Embryonic facial prominence (tissue), 1 donor: Measurements from ENCODE around the gene HCFC1.
A peak's percentile ranks its signal among the peaks of the same experiment; 100 is the strongest.

Experiments used
- DNase-seq: peaks from one replicate; pipeline ENCODE4 v3.0.0-alpha.2; 2016; ENCODE audit errors: extremely low spot score

Gene HCFC1

GRCh38 chrX:153971450-153972367 lies at the start of gene HCFC1:
Gene HCFC1, minus strand, starts transcription at chrX:153971818. Its CDS starts 978 bp downstream, at chrX:153970840.
- peak; percentile 88 for DNase-seq

GRCh38 chrX:154021131-154021611 lies 49.6 kb upstream of the HCFC1 start:
- DNase-seq = no peak

- DNase-seq = no peak
Observed at GRCh38 chrX:154020536-154021115, 49.0 kb upstream of the HCFC1 start.

- no peak for DNase-seq
Observed at GRCh38 chrX:154019633-154020528, 48.3 kb upstream of the HCFC1 start, which contains the start of gene IRAK1. Gene IRAK1, minus strand, starts transcription at chrX:154019902. Its CDS starts 90 bp downstream, at chrX:154019812.

GRCh38 chrX:154019061-154019621 lies 47.5 kb upstream of the HCFC1 start:
- DNase-seq = no peak

- no peak for DNase-seq
Observed at GRCh38 chrX:154018518-154019060, 47.0 kb upstream of the HCFC1 start.

- DNase-seq = no peak
Observed at GRCh38 chrX:154017766-154018517, 46.3 kb upstream of the HCFC1 start.

GRCh38 chrX:154016366-154017076 lies 44.9 kb upstream of the HCFC1 start:
- no peak for DNase-seq

GRCh38 chrX:154015581-154016264 lies 44.1 kb upstream of the HCFC1 start:
- DNase-seq = no peak

- DNase-seq = no peak
Observed at GRCh38 chrX:154014429-154015380, 43.1 kb upstream of the HCFC1 start.

- DNase-seq = no peak
Observed at GRCh38 chrX:154013614-154014360, 42.2 kb upstream of the HCFC1 start.

GRCh38 chrX:154013001-154013421 lies 41.4 kb upstream of the HCFC1 start:
- DNase-seq = no peak

- no peak for DNase-seq
Observed at GRCh38 chrX:154012336-154012991, 40.8 kb upstream of the HCFC1 start.

- DNase-seq = no peak
Observed at GRCh38 chrX:154011376-154012335, 40.0 kb upstream of the HCFC1 start.

GRCh38 chrX:154010330-154011087 lies 38.9 kb upstream of the HCFC1 start:
- DNase-seq = no peak
